ENCODE measurements around the gene SPART. TPM values are rescaled to one million over a fixed set of nuclear protein-coding genes. Genes with fewer than 3 reads are reported as not detected.

SPART gene
- total RNA-seq, 4 donors from 2014 or later = 79.1 to 117 (median 89.6) TPM

DNA sequence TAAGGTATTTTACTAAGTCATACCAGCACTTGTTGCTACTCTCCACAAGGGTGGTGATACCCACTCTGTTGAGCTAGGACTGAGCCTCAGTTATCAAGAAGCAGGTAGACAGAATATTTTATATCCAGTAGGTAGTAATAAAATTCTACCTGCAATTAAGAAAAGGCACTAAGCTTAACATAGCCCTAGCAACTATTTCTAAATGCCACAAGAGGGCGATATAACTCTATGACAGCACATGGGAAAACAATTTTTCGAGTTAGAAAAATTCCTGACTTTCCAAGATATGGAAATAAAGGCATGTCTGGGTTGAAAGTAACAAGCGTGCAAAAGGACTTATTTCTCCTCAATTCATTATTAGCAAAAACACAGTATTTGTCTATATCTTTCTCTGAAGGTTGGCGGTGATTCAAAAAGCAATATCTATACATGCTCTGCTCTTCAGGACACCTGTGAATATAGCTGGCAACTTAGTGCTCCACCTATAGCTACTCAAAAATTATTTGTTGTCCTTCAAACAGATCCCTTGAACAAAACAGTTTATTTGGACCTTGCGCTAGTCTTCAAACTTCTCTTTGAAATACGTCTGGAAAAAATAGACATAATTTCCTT is 63.3 kb downstream of the SPART start:
- TF ChIP-seq, protein P1, sequence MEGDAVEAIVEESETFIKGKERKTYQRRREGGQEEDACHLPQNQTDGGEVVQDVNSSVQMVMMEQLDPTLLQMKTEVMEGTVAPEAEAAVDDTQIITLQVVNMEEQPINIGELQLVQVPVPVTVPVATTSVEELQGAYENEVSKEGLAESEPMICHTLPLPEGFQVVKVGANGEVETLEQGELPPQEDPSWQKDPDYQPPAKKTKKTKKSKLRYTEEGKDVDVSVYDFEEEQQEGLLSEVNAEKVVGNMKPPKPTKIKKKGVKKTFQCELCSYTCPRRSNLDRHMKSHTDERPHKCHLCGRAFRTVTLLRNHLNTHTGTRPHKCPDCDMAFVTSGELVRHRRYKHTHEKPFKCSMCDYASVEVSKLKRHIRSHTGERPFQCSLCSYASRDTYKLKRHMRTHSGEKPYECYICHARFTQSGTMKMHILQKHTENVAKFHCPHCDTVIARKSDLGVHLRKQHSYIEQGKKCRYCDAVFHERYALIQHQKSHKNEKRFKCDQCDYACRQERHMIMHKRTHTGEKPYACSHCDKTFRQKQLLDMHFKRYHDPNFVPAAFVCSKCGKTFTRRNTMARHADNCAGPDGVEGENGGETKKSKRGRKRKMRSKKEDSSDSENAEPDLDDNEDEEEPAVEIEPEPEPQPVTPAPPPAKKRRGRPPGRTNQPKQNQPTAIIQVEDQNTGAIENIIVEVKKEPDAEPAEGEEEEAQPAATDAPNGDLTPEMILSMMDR (IDR thresholded peaks at IDR 0.05; ENCODE audit: low read depth) = no peak

DNA sequence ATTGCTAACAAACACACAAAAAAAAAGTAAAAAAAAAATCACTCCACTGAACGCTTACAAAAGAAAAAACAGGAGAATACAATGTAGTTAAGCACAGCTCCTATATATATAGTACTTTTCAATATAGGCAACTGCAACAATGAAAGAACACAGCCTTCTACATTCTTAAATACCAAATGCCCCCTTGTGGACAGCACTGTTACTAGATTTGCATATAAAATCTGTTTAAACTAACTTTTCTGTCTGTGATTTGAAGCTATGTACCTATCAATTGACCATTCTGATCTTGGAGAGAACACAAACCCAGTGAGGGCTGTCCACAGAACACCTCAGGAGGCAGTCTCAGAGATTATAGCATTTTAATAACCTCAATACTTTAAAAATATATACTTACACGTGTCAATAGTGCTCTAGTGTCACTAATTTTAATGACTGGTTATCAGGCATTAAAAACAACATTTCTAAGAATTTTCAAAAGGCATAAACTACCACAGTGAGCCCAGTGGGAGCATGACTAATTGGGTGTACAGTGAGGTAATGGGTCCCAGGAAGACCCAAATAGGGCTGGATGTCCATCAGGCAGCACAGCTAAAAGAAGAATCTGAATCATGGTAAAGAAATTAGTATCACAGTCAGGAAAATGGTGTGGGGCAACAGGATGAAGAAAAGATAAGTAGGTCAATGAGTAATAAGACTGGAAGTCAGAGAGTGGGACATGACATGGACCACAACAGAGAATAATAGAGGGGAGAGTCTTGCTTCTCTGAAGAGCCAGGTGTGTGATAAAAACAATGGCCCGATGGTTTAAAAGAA is 70.8 kb downstream of the SPART start:
- TF ChIP-seq, protein P1 (IDR thresholded peaks at IDR 0.05; ENCODE audit: low read depth) = no peak

- TF ChIP-seq, protein P1 (IDR thresholded peaks at IDR 0.05; ENCODE audit: low read depth) = no peak
Measured at GRCh38 chr13:36273431-36273830, 72.8 kb downstream of the SPART start.

DNA sequence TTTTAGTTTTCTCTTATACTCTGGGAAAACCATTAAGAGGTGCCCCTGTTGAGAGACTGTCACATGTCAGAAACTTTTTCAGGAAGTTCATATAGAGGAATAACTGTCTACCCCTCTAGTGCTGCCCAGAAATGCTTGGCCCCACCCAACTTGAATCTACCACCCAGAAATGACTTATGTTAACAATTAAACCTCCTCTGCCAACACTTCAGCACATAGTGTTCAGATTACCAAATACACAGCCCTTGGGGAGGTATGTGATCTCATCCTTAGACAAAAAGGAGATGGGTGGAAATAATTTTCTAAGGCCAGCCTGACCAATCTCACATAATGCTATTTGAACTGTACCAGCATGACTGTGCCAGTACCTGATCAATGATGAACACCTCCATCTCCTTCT is 84.2 kb downstream of the SPART start:
- TF ChIP-seq, protein P1 (IDR thresholded peaks at IDR 0.05; ENCODE audit: low read depth) = no peak

GRCh38 chr13:36261011-36261410 is 85.2 kb downstream of the SPART start:
- TF ChIP-seq, protein P1 (IDR thresholded peaks at IDR 0.05; ENCODE audit: low read depth) = no peak

- TF ChIP-seq, protein P1 (IDR thresholded peaks at IDR 0.05; ENCODE audit: low read depth) = no peak
Measured at GRCh38 chr13:36259361-36260137, 86.6 kb downstream of the SPART start.

DNA sequence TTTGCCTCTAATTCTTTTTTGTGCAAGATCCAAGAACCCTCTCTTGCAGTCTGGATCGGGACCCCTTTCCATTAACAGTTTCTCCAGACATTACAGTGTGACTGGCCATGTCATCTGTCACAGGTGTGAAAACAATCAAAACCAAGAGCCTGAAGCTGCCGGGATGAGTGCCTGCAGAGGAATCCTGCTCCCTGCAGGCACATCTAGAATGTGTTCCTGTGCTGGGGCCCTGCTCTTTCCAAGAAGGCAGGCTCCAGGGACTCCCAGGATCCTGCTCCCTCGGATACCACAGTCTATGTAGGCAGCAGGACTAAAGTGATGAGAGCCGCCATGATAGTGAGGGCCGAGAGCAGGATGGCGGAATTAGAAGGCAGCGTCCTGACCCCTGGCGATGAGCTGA is 87.4 kb downstream of the SPART start:
- TF ChIP-seq, protein P1 (IDR thresholded peaks at IDR 0.05; ENCODE audit: low read depth) = no peak

Data from subcutaneous adipose tissue (tissue), 4 donors.